Coronary artery (tissue), 2 donors: Measurements from ENCODE around the gene ADAMTSL2.

ENCODE experiments used
- DNase-seq: peaks from one replicate; pipeline ENCODE4 v3.0.0-alpha.2; 2017; ENCODE audit warnings: low spot score
- H3K27ac ChIP-seq, 2 donors: fragments of 200-600 bp; sonication (generic); one replicate each; pipeline ENCODE4 v1.5.1; 2016 to 2019
- H3K4me3 ChIP-seq: fragments of 200-600 bp; sonication (generic); 2 replicates; pipeline ENCODE4 v1.5.1; 2016; ENCODE audit warnings: mild to moderate bottlenecking, moderate library complexity
- CTCF ChIP-seq: fragments of 200-600 bp; sonication (generic); IDR thresholded peaks from one replicate; pipeline ENCODE4 v1.5.1; 2019; ENCODE audit warnings: antibody characterized with exemption

Gene ADAMTSL2

GRCh38 chr9:133568186-133568585, 33.7 kb downstream of the ADAMTSL2 start:
- H3K4me3 ChIP-seq, result no peak overlapping the region
- no peak for DNase-seq
- H3K27ac ChIP-seq, result no peak overlapping the region
- TF ChIP-seq CTCF, result no peak

GRCh38 chr9:133569121-133569785, 34.7 kb downstream of the ADAMTSL2 start:
- DNase-seq, result no peak

GRCh38 chr9:133569891-133570690, 35.6 kb downstream of the ADAMTSL2 start:
- Histone ChIP-seq H3K4me3 (no peak overlapping the region), H3K27ac (no peak overlapping the region)
- DNase-seq, result no peak
- TF ChIP-seq CTCF, result no peak

More at GRCh38 chr9:133569121-133569785, 34.7 kb downstream of the ADAMTSL2 start:
- Histone ChIP-seq H3K4me3 (no peak overlapping the region), H3K27ac (no peak overlapping the region)
- TF ChIP-seq CTCF, result no peak

- no peak for DNase-seq
- TF ChIP-seq CTCF, result no peak
- no peak overlapping the region for H3K4me3 ChIP-seq
- no peak overlapping the region for H3K27ac ChIP-seq
Measured at GRCh38 chr9:133570691-133571080, 36.2 kb downstream of the ADAMTSL2 start.

- no peak overlapping the region for H3K27ac ChIP-seq
- no peak for TF ChIP-seq CTCF
- no peak overlapping the region for H3K4me3 ChIP-seq
- no peak for DNase-seq
Measured at GRCh38 chr9:133571391-133571890, 36.9 kb downstream of the ADAMTSL2 start.

GRCh38 chr9:133571896-133572595, 37.5 kb downstream of the ADAMTSL2 start:
- TF ChIP-seq CTCF, result no peak
- no peak for DNase-seq
- H3K27ac ChIP-seq, result peak overlapping the region in 1 of 2 donors; percentile 52
- peak overlapping the region; percentile 19 for H3K4me3 ChIP-seq
